GM18520 (cell line): Measurements from ENCODE around the gene CNOT6.
"Not testable (repeated sequence)": the region's sequence is repeated elsewhere in the genome, so short reads cannot be mapped to it uniquely, and the experiment has no call there.

Source experiments
- ATAC-seq: cut with Tn5 transposase; IDR thresholded peaks from one replicate; pipeline ENCODE4 v1.9.1; 2021; ENCODE audit not compliant: unreplicated experiment

The CNOT6 gene

GRCh38 chr5:180494060-180494509 lies at the start of gene CNOT6:
Gene CNOT6 (plus strand): TSS chr5:180494379. CDS start chr5:180529277, 34,898 bp downstream.
- ATAC-seq = peak; percentile 94

DNA sequence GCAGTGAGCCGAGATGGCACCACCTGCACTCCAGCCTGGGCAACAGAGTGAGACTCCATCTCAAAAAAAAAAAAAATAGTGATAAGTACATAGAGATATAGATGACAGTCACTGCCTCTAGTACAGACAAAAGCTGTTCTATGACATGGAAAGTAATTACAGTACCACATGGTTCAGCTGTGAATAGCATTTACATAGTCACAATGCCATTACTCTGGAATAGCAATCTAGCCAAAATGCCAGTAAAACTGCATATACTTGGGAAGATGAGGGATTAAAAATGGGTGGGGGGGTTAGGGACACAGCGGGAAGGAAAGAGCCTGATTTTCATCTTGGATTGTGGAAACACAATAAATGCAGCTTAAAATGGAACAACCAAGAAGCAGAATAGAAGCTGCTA lies 39.4 kb upstream of the CNOT6 start:
- ATAC-seq = no peak

GRCh38 chr5:180455872-180456271 lies 38.3 kb upstream of the CNOT6 start:
- no peak for ATAC-seq

DNA sequence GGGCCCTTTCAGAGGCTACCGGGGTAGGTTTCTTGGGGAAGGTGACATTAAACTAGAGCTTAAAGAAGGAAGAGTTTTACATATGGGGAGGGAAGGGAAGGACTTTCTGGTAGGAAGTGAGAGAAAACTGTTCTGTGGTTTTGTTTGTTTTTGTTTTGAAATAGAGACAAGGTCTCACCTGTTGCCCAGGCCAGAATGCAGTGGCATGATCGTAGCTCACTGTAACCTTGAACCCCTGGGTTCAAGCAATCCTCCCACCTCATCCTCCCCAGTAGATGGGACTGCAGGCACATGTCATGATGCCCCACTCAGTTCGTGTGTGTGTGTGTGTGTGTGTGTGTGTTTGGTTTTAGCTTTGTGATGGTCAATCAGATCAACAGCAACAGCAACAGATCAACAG lies 37.4 kb upstream of the CNOT6 start:
- ATAC-seq = no peak

DNA sequence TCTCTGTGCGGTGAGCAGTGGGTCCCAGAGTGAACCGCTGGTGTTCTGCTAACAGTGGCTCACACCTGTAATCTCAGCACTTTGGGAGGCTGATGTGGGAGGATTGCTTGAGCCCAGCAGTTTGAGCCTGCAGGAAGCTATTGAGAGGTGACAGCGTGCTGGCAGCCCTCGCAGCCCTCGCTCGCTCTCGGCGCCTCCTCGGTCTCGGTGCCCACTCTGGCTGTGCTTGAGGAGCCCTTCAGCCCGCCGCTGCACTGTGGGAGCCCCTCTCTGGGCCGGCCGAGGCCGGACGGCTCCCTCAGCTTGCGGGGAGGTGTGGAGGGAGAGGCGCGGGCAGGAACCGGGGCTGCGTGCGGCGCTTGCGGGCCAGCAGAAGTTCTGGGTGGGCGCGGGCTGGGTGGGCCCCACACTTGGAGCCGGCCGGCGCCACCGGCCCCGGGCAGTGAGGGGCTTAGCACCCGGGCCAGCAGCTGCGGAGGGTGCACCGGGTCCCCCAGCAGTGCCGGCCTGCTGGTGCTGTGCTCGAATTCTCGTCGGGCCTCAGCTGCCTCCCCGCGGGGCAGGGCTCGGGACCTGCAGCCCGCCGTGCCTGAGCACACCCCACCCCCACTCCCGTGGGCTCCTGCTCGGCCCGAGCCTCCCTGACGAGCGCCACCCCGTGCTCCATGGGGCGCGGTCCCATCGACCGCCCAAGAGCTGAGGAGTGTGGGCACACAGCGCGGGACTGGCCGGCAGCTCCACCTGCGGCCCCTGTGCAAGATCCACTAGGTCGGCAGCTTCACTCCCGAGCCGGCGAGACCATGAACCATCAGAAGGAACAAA lies 35.1 kb upstream of the CNOT6 start:
- not testable (repeated sequence) for ATAC-seq

- ATAC-seq = not testable (repeated sequence)
Observed at GRCh38 chr5:180459674-180460142, 34.5 kb upstream of the CNOT6 start.

DNA sequence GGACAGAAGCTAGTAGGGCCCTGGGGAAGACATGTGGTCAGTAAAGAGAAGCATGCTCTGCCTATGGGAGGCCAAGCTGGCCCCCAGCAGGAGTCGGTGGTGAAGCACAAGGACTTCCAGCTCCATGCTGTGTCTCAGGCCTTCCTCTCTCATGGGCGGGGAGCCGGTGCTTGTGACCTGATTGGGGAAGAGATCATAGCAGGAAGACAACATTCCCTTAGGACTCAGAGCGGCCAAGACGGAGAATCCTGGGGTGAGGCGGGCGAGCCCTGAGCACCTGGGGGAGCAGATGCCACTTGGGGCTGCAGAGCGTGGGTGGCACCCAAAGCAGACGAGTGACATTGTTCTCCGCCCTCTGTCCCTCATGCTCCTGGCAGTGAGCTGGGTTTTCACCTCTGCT lies 33.3 kb upstream of the CNOT6 start:
- ATAC-seq = no peak

DNA sequence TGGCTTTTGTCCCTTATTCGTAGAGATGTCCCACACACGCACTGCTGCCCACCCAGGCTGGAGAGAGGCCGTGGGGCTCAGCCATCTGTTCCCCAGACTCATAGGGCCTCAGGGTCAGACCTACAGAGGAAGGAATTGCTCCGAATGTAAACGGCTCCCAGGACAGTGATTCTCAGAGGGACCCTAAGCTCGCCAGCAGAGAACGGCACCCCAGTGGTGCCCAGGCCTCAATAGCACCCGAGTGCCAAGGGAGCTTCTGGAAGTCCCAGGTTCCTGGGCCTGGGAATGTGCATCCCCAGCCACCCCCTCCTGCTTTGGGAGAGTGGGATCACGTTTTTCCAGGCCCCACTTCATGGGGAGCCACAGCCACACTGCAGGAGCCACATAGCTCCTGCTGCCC lies 32.9 kb upstream of the CNOT6 start:
- ATAC-seq = no peak

DNA sequence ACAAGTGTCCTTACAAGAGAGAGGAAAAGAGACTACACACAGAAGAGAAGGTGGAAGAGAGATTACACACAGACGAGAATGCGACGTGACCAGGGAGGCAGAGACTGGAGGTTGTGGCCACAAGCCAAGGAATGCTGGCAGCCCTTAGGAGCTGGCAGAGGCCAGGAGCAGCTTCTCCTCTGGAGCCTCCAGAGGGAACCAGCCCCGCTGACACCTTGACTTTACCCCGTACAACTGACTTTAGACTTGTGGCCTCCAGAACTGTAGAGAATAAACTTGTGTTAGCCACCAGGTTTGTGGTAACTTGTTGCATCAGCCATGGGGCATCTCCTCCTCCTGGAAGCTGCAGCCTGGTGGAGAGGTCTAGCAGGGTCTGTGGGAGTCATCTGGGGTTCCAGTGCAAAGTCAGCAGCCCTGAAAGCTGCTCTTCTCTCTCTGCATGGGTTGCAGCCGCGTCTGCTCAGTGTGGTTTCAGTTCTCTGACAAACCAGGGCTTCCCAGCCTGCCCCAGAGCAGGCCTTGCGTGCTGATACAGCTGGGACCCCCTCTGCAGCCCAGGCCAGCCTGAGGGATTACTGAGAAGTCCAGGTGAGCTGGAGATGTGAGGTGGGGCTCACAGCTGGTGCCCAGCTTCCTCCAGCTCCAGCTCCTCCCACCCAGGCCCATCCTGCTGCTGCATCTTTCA lies 30.8 kb upstream of the CNOT6 start:
- no peak for ATAC-seq

DNA sequence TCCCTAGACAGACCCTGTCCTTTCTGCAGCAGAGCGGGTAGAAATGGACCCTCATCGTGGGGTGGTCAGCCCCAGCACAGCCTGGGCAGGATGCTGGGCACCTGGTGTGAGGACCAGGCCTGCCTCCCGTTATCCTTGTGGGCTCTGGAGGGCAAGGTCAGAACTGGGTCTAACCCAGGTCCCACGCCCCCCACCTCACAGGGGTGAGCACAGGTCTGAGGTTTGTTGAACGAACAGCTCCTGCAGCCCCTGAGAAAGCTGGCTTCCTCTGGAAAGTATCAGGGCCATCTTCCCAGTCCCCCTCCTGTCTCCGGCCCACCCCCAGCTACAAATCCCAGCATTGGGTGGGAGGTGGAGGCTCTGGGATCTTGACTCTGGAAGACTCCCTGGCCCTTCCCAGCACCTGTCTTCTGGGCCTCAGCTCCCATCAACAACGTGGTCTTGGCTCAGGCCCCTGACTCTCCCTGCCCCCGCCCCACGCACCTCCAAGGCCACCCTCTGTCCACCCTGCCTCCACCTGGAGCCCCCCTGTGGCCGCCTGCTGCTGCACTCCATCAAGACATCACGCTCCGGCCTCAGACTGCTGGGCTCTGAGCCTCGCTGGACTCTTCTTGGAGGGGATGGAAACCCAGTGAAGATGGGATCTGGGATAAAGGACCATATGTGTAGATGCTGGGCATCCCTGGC lies 30.1 kb upstream of the CNOT6 start:
- no peak for ATAC-seq

- no peak for ATAC-seq
Observed at GRCh38 chr5:180464603-180464970, 29.6 kb upstream of the CNOT6 start.

DNA sequence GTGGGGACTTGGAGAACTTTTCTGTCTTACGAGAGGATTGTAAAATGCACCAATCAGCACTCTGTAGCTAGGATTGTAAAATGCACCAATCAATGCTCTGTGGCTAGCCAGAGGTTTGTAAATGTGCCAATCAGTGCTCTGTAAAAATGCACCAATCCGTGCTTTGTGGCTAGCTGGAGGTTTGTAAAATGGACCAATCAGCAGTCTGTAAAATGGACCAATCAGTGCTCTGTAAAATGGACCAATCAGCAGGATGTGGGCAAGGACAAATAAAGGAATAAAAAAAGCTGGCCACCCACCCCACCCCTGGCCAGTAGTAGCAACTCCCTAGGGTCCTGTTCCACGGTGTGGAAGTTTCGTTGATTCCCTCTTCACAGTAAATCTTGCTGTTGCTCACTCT lies 29.1 kb upstream of the CNOT6 start:
- ATAC-seq = not testable (repeated sequence)

DNA sequence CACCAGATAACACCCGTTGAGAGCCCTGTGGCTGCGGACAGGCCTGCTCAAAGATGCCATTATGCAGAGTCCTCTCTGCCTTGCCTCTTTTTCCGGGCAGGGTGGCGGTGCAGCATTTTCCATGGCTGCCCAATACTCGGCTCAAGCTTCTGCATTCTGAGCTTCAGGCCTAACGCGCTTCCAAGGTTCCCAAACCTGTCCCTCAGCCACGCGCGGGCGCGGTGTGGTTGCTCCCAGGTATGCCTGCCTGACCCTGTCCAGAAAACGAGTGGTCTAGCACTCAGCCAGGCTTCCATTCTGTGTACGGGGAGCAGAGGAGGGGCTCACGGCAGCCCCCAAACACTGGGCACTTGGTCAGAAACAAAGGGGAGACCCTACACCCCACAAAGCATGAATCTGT lies 27.9 kb upstream of the CNOT6 start:
- ATAC-seq = no peak

DNA sequence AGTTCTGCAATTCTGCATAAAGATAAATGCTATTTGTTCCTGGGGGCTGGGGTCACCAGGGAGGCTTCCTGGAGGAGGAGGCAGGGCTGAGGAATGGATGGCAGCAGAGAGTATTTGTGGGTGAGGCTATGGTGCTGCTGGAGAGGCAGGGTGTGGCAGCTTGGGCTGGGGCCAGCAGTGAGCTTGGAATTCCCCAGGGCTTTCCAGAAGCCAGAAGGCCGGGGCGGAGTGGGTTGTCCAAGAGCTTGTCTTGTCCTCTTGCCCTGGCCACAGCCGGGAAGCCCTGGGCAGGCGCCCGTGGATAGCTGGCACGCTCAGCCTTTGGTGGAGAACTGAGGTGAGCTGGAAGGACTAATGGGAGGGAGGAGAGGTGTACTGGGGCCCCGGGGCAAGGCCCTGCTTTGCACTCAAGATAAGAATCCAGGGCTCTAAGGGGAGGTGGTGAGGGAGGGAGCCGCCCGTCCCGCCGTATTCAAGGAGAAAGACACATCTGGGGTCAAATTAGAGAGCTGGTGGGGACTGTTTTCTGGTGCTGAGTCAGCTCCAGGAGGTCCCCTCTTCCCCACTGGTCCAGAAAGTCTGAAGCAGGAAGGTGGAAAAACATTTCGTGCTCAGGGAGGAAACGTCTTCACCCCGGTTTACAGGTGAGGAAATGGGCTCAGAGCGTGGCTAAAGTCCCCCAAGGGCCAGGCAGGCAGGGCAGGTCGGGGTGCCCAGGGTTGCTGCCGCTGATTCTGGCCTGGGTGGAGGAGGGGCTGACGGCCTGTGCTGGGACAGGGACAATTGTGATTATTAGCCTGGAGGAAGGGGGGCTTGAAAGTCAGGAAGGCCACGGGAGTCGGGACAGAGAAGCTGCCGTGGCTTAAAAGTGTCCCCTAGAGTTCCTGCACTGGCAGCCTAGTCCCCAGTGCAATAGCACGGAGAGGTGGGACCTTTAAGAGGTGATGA lies 26.9 kb upstream of the CNOT6 start:
- ATAC-seq = no peak

- no peak for ATAC-seq
Observed at GRCh38 chr5:180467989-180468731, 26.0 kb upstream of the CNOT6 start.

DNA sequence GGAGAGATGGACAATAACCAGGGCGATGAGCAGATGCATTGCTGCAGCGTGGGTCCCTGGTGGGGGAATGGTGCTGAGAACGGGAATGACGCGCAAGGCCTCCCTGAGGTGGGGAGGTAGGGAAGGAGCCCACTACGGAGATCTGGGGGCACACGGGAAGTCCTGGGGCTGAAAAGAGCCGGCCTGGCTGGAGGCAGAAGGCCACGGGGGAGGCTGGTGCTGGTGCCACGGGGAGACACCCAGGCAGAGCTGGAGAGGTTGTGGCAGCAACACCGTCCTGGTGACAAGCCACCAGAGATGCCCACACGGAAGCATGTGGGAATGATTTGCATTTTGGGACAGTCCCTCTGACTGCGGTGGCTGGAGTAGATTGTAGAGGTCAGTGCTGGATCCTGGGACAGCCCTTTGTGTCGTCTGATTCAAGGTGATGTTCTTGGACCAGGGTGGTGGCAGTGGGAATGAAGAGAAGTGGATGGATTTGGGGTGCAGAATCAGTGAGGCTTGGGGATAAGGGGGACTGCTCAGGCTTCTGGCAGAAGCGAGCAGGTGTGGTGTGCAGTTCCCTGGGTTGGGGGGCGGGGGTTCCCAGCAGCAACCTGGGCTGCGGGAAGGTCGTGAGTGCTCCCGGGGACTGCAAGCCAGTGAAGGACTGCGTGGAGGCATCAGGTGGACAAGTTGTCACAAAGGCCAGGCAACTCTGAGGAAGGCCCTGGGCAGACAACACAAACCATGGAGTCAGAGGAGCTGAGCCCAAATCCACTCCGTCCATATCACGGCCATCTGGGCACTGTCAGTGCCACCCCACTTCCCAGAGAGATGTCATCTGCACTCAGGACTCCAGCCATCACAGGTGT lies 25.2 kb upstream of the CNOT6 start:
- no peak for ATAC-seq

DNA sequence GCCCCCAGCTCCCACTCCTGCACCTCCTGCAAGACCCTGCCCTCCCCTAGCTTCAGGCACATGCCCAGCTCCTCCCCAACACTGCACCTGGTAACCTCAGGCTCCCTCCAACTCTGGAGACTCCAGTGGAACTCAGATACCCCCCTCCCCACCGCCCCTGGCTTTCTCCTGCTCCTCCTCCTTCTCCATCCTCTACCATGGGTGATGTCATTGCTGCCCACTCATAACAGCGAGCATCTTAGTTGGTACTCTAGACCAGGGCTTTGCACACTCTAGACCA lies 24.7 kb upstream of the CNOT6 start:
- ATAC-seq = no peak

DNA sequence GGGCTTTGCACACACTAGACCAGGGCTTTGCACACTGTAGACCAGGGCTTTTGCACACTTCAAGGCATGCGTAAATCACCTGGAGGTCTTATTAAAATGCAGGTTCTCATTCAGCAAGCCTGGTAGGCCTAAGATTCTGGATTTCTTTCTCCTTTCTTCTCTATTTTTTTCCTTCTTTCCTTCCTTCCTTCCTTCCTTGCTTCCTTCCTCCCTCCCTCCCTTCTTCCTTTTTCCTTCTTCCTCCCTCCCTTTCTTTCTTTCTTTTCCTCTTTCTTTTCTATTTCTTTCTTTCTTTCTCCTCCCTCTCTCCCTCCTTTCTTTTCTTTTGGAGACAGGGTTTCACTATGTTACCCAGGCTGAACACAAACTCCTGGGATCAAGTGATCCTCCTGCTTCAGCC lies 24.3 kb upstream of the CNOT6 start:
- no peak for ATAC-seq

DNA sequence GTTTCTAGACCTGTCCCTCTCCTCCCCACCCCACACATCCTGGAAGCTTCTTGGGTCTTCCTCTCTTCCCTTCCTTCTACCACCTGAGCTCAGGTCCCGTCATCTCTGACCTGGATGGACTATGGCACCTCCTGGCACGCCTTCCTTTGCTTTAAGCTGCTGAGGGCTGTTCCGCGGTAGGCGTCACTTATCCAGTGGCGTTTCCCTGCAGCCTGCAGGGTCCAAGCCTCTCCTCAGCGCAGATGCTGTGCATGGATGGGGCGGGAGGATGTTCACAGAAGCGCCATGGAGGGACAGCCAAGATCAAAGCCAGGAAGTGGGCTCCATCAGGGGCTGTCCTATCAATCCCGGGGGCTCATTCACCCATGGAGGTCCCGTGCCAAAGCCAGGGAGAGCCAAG lies 23.8 kb upstream of the CNOT6 start:
- ATAC-seq = no peak
